NOMO-1 treated with dmso at 0.1 percent for 144 hours (cell line): ENCODE results near the gene C19orf85.

Experiments
- DNase-seq: peaks from one replicate; lab custom pipeline; 2025; ENCODE audit not compliant: unreplicated experiment; lab: John Stamatoyannopoulos, UW

The C19orf85 gene

GRCh38 chr19:55489711-55490477 lies 25.3 kb upstream of the C19orf85 start:
- no peak for DNase-seq

DNA sequence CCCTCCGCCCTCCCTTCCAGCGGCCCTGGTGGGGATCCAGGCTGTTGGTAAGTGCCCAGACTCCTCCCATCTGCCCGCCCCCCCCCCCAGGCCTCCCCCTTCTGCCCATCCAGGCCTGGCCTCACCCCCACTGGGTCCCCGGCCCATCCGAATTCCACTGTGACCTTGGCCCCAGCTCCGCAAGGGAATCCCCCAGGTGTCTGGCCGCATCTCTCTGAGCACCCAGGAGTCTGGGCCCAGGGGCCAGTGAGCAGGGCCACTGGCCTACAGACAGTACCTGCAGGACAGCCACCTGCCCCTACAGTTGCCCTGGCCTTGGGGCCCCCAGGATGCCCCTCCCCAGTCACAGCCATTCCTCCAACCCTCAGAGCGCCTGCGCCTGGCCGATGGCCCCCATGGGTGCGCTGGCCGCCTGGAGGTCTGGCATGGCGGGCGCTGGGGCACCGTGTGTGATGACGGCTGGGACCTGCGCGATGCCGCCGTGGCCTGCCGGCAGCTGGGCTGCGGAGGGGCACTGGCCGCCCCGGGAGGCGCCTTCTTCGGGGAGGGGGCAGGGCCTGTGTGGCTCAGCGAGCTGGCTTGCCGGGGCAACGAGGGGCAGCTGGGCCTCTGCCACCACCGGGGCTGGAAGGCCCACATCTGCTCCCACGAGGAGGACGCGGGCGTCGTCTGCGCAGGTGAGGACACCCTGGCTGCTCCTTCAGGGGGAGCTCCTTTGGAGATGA lies 24.6 kb upstream of the C19orf85 start:
- no peak for DNase-seq

DNA sequence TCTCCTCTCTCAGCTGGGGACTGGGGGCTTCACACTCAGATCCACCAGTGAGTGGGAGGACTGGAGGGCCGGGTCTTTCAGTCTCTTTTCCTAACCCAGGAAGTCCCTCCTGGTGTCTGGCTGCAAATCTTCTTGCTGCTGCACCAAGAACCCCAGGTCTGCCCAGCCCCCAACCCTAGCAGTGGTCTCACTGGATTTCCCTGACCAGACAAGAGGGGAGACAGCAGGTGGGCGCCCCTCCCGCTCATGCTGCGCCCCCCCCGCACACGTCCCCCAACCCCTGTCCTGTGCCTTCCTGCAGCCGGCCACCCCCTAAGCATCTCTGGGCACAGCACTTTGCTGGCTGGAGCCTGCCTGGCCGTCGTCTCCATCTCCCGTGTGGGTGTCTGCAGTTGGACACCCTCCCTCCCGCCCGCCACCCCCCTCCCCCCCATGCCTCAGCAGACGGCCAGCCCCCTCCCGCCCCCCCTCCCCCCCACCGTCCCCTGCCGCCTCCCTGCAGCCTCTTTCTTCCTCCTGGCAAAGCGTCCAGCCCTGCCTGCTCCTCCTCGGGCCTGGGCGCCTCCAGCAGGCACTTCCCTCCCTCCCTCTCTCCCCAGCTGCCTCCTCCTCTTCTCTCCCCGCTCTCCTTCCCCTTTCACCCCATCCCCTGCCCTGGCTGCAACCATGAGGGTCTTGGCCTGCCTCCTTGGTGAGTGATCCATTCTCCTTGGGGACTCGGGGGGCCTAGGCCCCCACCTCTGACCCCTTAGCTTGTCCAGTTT lies 23.6 kb upstream of the C19orf85 start, which contains the start of gene SSC5D:
Gene SSC5D (plus strand): TSS at position 513 of the 764 bp plus-strand sequence. CDS start 154 bp downstream, at position 667.
- DNase-seq, result no peak

DNA sequence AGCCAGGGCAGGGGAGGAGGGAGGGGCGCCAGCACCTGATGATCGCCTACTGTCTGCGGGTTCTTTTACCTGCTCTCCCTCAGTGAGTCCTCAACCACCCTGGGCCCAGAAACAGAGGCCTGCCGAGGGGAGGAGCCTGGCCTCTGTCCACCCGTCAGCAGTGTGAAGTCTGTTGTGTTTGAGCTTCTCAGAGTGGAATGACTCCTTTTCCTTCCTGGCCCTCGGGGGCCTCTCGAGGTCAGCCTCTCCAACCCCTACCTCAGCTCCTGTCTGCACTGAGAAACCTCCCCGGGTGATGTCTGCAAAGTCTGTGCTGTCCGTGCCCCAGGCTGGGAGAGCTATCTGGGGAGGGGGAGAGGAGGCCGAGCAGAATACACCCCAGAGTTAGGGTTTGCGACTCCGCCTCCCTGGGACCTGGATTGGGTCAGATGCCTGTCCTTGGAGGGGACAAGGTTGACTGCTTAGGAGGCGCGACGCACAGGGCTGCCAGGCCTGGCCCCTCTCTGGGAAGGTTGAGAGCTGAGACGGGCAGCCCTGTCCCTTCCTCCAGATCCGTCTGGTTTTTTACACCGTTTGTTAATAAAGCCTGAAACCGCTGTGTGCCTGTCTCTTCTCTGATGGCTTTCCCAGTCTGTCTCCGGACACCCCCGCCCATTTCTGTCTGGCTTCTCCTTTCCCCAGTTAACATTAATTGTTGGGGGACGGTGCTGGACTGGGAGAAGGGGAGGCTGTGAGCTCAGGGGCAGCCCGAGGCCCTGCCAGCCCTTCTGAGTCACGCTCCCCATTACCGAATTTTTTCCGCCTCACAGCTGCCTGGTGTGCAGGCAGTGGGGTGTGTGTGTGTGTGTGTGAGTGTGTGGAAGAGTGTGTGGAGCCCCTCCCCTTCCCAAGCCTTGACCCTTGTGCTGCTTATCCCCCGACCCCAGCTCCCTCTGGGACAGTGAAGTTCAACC lies 22.7 kb upstream of the C19orf85 start:
- no peak for DNase-seq

DNA sequence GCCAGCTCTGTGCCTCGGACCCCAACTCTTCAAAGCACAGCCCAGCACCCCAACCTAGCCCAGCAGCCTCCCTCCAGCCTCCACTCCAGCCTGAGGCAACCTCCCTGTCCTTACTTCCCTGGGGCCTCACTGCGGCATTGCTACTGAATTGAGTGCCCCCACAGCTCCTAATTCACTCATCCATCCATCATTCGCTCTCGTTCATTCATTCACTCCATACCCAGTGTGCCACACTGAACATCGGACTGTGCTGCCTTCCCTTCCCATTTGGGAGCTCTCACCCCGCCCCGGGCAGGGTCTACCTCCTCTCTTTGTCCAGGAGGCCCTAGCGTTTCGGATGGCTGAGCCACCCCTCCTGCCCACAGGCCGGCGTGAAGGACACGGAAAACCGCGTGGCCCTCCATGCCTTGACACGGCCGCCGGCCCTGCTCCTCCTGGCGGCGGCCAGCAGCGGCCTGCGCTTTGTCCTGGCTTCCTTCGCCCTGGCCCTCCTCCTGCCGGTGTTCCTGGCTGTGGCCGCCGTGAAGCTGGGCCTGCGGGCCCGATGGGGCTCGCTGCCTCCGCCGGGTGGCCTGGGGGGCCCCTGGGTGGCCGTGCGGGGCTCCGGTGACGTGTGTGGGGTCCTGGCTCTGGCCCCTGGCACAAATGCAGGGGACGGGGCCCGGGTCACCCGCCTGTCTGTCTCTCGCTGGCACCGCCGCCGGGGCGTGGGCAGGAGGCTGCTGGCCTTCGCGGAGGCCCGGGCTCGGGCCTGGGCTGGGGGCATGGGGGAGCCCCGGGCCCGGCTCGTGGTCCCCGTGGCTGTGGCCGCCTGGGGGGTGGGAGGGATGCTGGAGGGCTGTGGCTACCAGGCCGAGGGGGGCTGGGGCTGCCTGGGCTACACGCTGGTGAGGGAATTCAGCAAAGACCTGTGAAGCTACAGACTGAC lies 21.8 kb upstream of the C19orf85 start:
- no peak for DNase-seq

DNA sequence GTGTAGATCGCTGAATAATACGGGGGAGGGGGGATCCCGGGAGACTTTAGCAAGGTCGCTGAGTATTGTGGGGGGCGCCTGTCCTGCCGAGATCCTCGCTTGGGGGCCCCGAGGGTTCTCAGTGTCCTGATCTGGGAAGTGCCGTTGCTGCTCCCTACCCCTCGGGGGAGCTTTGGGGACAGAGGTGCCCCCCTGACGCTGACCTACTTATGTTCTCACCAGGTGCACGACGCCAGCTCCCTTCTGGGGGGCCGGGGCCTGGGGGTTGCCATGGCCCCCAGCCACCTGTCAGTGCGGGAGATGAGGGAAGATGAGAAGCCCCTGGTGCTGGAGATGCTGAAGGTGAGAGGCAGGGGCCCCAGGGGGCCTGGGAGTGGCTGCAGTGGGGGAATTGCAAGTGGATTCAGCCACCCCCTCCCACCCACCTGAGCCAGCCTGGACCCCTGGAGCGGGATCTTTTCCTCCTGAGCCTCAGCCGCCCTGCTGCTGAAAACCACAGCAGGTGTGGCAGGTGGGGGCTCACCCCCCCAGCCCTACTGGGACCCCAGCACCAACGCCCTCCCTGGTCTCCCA lies 21.0 kb upstream of the C19orf85 start:
- no peak for DNase-seq

DNA sequence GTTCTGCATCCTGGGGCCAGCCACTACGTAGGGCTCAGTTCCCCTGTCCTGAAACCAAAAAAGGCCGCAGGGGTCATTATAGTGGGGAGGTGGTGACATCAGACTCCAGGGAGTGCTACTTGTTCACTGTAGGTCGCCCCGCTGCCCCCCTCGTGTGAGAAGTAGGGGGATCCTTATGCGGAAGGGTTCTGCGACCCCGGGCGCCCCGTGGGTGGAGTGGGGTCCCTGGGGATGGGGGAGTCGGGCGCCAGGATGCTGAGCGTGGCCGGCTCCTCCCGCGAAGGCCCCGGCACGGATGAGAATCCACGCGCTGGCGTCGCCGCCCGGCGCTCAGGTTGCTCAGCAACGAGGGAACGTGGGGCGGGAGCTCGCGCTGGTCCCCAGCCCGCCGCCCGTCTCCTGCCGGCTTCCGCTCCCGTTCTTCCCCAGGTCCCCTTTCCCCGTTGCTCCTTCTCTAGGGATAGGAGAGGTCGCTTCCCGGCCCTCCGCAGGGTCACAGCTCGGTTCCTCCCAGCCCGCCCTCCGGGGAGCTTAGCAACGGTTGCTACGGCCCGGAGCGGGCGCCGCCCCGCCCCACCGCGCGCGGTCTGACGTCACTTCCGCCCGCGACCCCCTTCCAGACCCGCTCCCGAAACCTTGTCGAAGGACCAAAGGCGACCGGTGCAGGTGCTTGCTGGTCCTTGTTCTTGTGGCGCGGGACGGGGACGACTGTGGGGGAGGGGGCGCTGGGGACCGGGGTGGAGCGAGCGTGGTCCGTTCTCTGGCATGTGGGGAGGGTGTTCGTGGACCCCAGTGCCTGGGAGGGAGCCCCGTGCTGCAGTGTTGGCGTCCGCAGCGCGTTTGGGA lies 20.3 kb upstream of the C19orf85 start, which contains the start of gene NAT14:
Gene NAT14 (plus strand): TSS at position 596 of the 846 bp plus-strand sequence. CDS start 521 bp downstream, outside the sequence.
- DNase-seq, result no peak

GRCh38 chr19:55483706-55484592 lies 19.4 kb upstream of the C19orf85 start:
- no peak for DNase-seq

DNA sequence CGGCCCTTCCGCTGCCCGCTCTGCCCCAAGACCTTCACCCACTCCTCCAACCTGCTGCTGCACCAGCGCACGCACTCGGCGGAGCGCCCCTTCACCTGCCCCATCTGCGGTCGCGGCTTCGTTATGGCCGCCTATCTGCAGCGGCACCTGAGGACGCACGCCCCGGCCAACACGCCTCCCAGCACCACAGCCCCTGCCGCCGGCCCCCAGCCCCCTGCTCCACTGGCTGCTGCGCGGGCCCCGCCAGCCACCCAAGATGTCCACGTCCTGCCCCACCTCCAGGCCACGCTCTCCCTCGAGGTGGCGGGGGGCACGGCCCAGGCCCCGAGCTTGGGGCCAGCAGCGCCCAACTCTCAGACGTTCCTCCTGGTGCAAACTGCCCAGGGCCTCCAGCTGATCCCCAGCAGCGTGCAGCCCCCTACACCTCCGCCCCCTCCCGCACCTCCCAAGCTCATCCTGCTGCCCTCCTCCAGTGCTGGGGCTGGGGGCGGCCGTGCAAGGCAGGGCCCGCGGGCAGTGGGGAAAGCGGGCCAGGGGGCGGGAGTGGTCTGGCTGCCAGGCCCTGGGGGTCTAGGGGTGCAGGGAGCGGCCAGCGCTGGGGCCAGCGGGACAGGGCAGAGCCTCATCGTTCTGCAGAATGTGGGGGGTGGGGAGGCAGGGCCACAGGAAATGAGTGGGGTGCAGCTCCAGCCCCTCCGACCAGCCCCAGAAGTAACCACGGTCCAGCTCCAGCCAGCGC lies 18.6 kb upstream of the C19orf85 start:
- no peak for DNase-seq

- DNase-seq, result no peak
Observed at GRCh38 chr19:55482156-55482961, 17.8 kb upstream of the C19orf85 start.

- no peak for DNase-seq
Observed at GRCh38 chr19:55481794-55482155, 17.2 kb upstream of the C19orf85 start.

- no peak for DNase-seq
Observed at GRCh38 chr19:55481148-55481793, 16.7 kb upstream of the C19orf85 start.

DNA sequence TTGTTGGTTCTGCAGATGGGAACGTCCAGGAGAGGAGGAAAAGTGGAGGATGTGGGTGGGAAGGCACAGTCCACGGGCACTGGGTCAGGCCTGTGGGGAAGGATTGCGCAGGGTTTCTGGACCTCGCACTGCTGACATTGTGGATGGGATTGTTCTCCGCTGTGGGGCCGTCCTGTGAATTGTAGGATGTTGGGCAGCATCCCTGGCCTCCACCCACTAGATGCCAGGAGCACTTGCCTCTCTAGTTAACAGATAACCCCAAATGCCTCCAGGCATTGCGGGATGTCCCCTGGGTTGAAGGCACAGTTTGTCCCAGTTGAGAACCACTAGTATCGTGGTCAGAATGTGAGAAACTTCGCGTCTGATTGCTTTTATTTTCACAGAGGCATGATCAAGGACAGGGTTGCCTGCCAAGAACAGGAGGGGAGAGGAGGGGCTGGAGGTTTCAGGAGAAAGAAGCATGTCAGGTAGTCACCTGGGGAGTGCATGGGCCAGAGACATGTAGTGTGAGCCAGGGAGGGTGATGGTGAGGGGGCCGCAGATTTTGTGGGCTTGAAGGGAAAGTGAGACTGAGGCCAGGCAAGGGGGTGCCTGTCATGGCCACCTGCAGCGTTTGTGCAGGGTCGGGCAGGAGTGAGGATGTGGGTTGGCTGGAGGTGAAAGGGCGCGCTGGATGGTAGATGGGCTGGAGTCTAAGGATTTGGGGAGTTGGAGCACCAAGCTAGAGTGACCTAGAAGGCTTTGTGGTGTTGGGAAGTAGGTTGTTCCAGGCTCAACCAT lies 15.1 kb upstream of the C19orf85 start:
- DNase-seq, result no peak

GRCh38 chr19:55479045-55479444 lies 14.5 kb upstream of the C19orf85 start:
- DNase-seq, result no peak
